ENCODE measurements around the gene EDARADD.

EDARADD gene

DNA sequence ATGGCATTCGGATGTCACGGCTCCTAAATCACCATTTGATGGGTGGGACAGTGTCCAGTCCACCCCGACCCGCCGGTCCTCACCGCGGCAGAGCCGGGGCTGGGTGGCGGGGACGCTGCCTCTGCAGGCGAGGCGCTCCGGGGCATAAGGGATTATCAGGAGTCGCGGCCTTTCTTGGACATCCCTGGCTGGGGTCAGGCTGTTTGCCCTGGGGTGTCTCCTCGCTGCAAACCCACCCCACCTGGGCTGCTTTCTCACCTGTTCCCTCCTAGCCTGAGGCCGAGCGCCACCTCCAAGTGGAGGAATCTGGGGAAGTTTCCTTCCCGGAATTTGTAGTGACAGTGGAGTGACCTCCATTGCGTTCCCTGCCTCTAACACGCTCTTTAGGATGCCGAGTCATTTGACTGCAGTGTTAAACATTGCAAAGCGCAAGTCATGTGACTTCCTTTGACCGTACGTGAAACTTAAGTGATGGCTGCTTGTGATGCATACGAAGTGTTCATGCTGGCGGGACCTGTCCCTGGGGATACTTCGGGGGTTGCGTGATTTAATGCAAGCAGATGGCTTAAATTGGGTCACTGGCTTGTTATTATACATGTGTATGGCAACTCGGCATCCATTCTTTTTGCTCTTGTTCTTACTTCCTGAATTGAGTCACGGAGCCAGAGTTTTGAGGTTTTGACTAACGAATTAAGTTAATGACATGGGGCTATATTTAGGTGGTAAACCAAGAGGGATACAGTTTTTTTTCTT, 130.2 kb downstream of the EDARADD start:
- Histone ChIP-seq H4K8ac (ENCODE audit: low read depth, low read length) (no peak overlapping the region), H3K23ac (ENCODE audit: low read depth, low read length, poor library complexity) (peak overlapping the region; percentile 57), H2BK120ac (ENCODE audit: low read depth, low read length) (no peak overlapping the region), H3K9ac (ENCODE audit: low read depth, low read length, poor library complexity) (peak overlapping the region; percentile 83), H2BK5ac (ENCODE audit: low read length) (no peak overlapping the region), H3K79me1 (ENCODE audit: low read depth, low read length) (no peaks in the 10 kb centered on the region), H4K91ac (ENCODE audit: low read depth, low read length, poor library complexity) (no peak overlapping the region), H2BK12ac (ENCODE audit: low read length) (no peak overlapping the region), H3K27me3 (ENCODE audit: control insufficient read depth in 3 of 3, insufficient read depth in 3 of 3, low read depth in 1 of 3, low read length in 3 of 3) (no peaks in the 10 kb centered on the region), H3K4me1 (ENCODE audit: control insufficient read depth in 2 of 2, insufficient read depth in 1 of 2, low read depth in 1 of 2, low read length in 2 of 2) (peaks cover 2% of the 10 kb centered on the region in 2 donors), H3K14ac (ENCODE audit: low read length) (no peak overlapping the region), H3K4ac (ENCODE audit: low read length) (no peak overlapping the region), H2BK15ac (ENCODE audit: low read length) (peak overlapping the region; percentile 43), H3K9me3 (replicated peaks in 1 of 2; ENCODE audit: control insufficient read depth in 2 of 2, insufficient read depth in 1 of 2, low read depth in 1 of 2, low read length in 2 of 2) (no peaks in the 10 kb centered on the region), H2AK5ac (ENCODE audit: low read depth, low read length) (no peak overlapping the region), H3K36me3 (replicated peaks in 1 of 2; ENCODE audit: control insufficient read depth in 2 of 2, insufficient read depth in 2 of 2, low read length in 2 of 2) (peaks cover 0 to 1% of the 10 kb centered on the region in 2 donors), H3K4me2 (ENCODE audit: insufficient read depth, low read length, poor library complexity, severe bottlenecking) (peak overlapping the region; percentile 90), H3K18ac (ENCODE audit: low read length) (peak overlapping the region; percentile 85), H3K27ac (replicated peaks; ENCODE audit: low read length) (no peak overlapping the region), H3K4me3 (ENCODE audit: low read length in 2 of 2) (peak overlapping the region; percentile 31 to 92), H2AFZ (ENCODE audit: low read length) (peak overlapping the region; percentile 48)
- no CpG with 5 or more reads among the region's 32 CpGs for WGBS, 2 donors (ENCODE audit: extremely low coverage in 2 of 2, insufficient read length in 2 of 2, insufficient replicate concordance in 1 of 2)
- DNase-seq (ENCODE audit: low spot score): peak; percentile 47

- Histone ChIP-seq H3K4ac (ENCODE audit: low read length) (no peak overlapping the region), H2AFZ (ENCODE audit: low read length) (peak overlapping the region; percentile 48), H3K18ac (ENCODE audit: low read length) (no peak overlapping the region), H3K36me3 (replicated peaks in 1 of 2; ENCODE audit: control insufficient read depth in 2 of 2, insufficient read depth in 2 of 2, low read length in 2 of 2) (peaks cover 0 to 1% of the 10 kb centered on the region in 2 donors), H3K4me3 (ENCODE audit: low read length in 2 of 2) (peak overlapping the region in 1 of 2 donors; percentile 31), H3K27me3 (ENCODE audit: control insufficient read depth in 3 of 3, insufficient read depth in 3 of 3, low read depth in 1 of 3, low read length in 3 of 3) (no peaks in the 10 kb centered on the region), H3K9ac (ENCODE audit: low read depth, low read length, poor library complexity) (no peak overlapping the region), H3K4me1 (ENCODE audit: control insufficient read depth in 2 of 2, insufficient read depth in 1 of 2, low read depth in 1 of 2, low read length in 2 of 2) (peaks cover 2% of the 10 kb centered on the region in 2 donors), H2BK120ac (ENCODE audit: low read depth, low read length) (no peak overlapping the region), H4K8ac (ENCODE audit: low read depth, low read length) (no peak overlapping the region), H2BK15ac (ENCODE audit: low read length) (no peak overlapping the region), H4K91ac (ENCODE audit: low read depth, low read length, poor library complexity) (no peak overlapping the region), H2BK12ac (ENCODE audit: low read length) (no peak overlapping the region), H3K23ac (ENCODE audit: low read depth, low read length, poor library complexity) (no peak overlapping the region), H2BK5ac (ENCODE audit: low read length) (no peak overlapping the region), H3K4me2 (ENCODE audit: insufficient read depth, low read length, poor library complexity, severe bottlenecking) (peak overlapping the region; percentile 90), H3K9me3 (replicated peaks in 1 of 2; ENCODE audit: control insufficient read depth in 2 of 2, insufficient read depth in 1 of 2, low read depth in 1 of 2, low read length in 2 of 2) (no peaks in the 10 kb centered on the region), H3K79me1 (ENCODE audit: low read depth, low read length) (no peaks in the 10 kb centered on the region), H2AK5ac (ENCODE audit: low read depth, low read length) (no peak overlapping the region), H3K27ac (replicated peaks; ENCODE audit: low read length) (no peak overlapping the region), H3K14ac (ENCODE audit: low read length) (no peak overlapping the region)
- no peak for DNase-seq (ENCODE audit: low spot score)
- WGBS, 2 donors (ENCODE audit: extremely low coverage in 2 of 2, insufficient read length in 2 of 2, insufficient replicate concordance in 1 of 2): 100% methylated on average over 1 of the region's 3 CpGs; no CpG with 5 or more reads in 1 of the 2 donors
Observed at GRCh38 chr1:236524895-236525184, 130.8 kb downstream of the EDARADD start.

- H3K4me2 ChIP-seq (ENCODE audit: insufficient read depth, low read length, poor library complexity, severe bottlenecking): no peak overlapping the region
- H3K9me3 ChIP-seq (replicated peaks in 1 of 2; ENCODE audit: control insufficient read depth in 2 of 2, insufficient read depth in 1 of 2, low read depth in 1 of 2, low read length in 2 of 2): no peaks in the 10 kb centered on the region
- no CpG with 5 or more reads among the region's 3 CpGs for WGBS, 2 donors (ENCODE audit: extremely low coverage in 2 of 2, insufficient read length in 2 of 2, insufficient replicate concordance in 1 of 2)
Observed at GRCh38 chr1:236526079-236526478, 132.0 kb downstream of the EDARADD start.

DNA sequence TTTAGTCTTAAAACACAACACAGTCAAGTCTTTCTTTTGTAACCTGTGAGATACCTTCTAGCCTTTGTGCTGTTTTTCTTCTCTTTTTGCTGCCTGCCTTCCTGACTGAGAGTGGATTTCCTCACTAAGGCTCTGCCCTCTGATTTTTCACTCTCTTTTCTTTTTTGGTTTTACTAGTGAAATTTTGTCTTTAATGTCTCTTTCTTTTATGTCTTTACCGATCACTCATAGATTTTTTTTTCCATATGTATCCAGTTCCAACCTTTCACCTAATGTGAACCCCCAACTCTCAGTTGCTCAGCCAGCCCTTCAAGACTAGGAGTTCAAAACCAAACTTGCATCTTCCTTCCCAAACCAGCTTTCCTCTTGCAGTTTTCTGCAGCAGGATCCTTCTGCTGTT, 136.2 kb downstream of the EDARADD start:
- Histone ChIP-seq H3K9ac (ENCODE audit: low read depth, low read length, poor library complexity) (no peak overlapping the region), H3K79me1 (ENCODE audit: low read depth, low read length) (peaks cover 3% of the 10 kb centered on the region), H4K8ac (ENCODE audit: low read depth, low read length) (no peak overlapping the region), H2BK120ac (ENCODE audit: low read depth, low read length) (no peak overlapping the region), H2BK5ac (ENCODE audit: low read length) (no peak overlapping the region), H3K4ac (ENCODE audit: low read length) (no peak overlapping the region), H3K9me3 (replicated peaks in 1 of 2; ENCODE audit: control insufficient read depth in 2 of 2, insufficient read depth in 1 of 2, low read depth in 1 of 2, low read length in 2 of 2) (no peaks in the 10 kb centered on the region), H3K4me2 (ENCODE audit: insufficient read depth, low read length, poor library complexity, severe bottlenecking) (no peak overlapping the region), H3K27me3 (ENCODE audit: control insufficient read depth in 3 of 3, insufficient read depth in 3 of 3, low read depth in 1 of 3, low read length in 3 of 3) (no peaks in the 10 kb centered on the region), H3K36me3 (replicated peaks in 1 of 2; ENCODE audit: control insufficient read depth in 2 of 2, insufficient read depth in 2 of 2, low read length in 2 of 2) (peaks cover 0 to 1% of the 10 kb centered on the region in 2 donors), H3K18ac (ENCODE audit: low read length) (no peak overlapping the region), H2AFZ (ENCODE audit: low read length) (peak overlapping the region; percentile 17), H4K91ac (ENCODE audit: low read depth, low read length, poor library complexity) (no peak overlapping the region), H2BK15ac (ENCODE audit: low read length) (no peak overlapping the region), H3K23ac (ENCODE audit: low read depth, low read length, poor library complexity) (no peak overlapping the region), H2BK12ac (ENCODE audit: low read length) (no peak overlapping the region), H3K4me3 (ENCODE audit: low read length in 2 of 2) (no peak overlapping the region), H3K4me1 (ENCODE audit: control insufficient read depth in 2 of 2, insufficient read depth in 1 of 2, low read depth in 1 of 2, low read length in 2 of 2) (peaks cover 0 to 3% of the 10 kb centered on the region in 2 donors), H2AK5ac (ENCODE audit: low read depth, low read length) (no peak overlapping the region), H3K27ac (replicated peaks; ENCODE audit: low read length) (no peak overlapping the region), H3K14ac (ENCODE audit: low read length) (no peak overlapping the region)
- no peak for DNase-seq (ENCODE audit: low spot score)
- WGBS, 2 donors (ENCODE audit: extremely low coverage in 2 of 2, insufficient read length in 2 of 2, insufficient replicate concordance in 1 of 2): no CpG with 5 or more reads among the region's 1 CpG

More at GRCh38 chr1:236526079-236526478, 132.0 kb downstream of the EDARADD start:
- Histone ChIP-seq H4K8ac (ENCODE audit: low read depth, low read length) (no peak overlapping the region), H3K23ac (ENCODE audit: low read depth, low read length, poor library complexity) (no peak overlapping the region), H3K4me1 (ENCODE audit: control insufficient read depth in 2 of 2, insufficient read depth in 1 of 2, low read depth in 1 of 2, low read length in 2 of 2) (peaks cover 2% of the 10 kb centered on the region in 2 donors), H2BK5ac (ENCODE audit: low read length) (no peak overlapping the region), H3K18ac (ENCODE audit: low read length) (no peak overlapping the region), H3K79me1 (ENCODE audit: low read depth, low read length) (no peaks in the 10 kb centered on the region), H3K4ac (ENCODE audit: low read length) (no peak overlapping the region), H3K9ac (ENCODE audit: low read depth, low read length, poor library complexity) (no peak overlapping the region), H3K14ac (ENCODE audit: low read length) (no peak overlapping the region), H2BK15ac (ENCODE audit: low read length) (no peak overlapping the region), H2AFZ (ENCODE audit: low read length) (no peak overlapping the region), H2BK120ac (ENCODE audit: low read depth, low read length) (no peak overlapping the region), H4K91ac (ENCODE audit: low read depth, low read length, poor library complexity) (no peak overlapping the region), H3K27ac (replicated peaks; ENCODE audit: low read length) (no peak overlapping the region), H3K27me3 (ENCODE audit: control insufficient read depth in 3 of 3, insufficient read depth in 3 of 3, low read depth in 1 of 3, low read length in 3 of 3) (no peaks in the 10 kb centered on the region), H2BK12ac (ENCODE audit: low read length) (no peak overlapping the region), H3K36me3 (replicated peaks in 1 of 2; ENCODE audit: control insufficient read depth in 2 of 2, insufficient read depth in 2 of 2, low read length in 2 of 2) (peaks cover 0 to 1% of the 10 kb centered on the region in 2 donors), H2AK5ac (ENCODE audit: low read depth, low read length) (no peak overlapping the region), H3K4me3 (ENCODE audit: low read length in 2 of 2) (no peak overlapping the region)
- no peak for DNase-seq (ENCODE audit: low spot score)

All from neuronal stem cell (in vitro differentiated cells).